ENCODE data around the gene ALAD. TPM values are rescaled to one million over a fixed set of nuclear protein-coding genes. Genes with fewer than 3 reads are reported as not detected.

ALAD gene
- total RNA-seq, 1 donor from 2014 or later: 75.6 TPM

- H3K36me3 ChIP-seq: peaks cover 76% of the 10 kb centered on the region
- no peak for DNase-seq
- intact Hi-C loops (cut with micrococcal nuclease): no loop called here
- TF ChIP-seq CTCF (IDR thresholded peaks at IDR 0.05; ENCODE audit: borderline replicate concordance): no peak
- no peaks in the 10 kb centered on the region for H3K27me3 ChIP-seq (ENCODE audit: low read depth)
- H3K27ac ChIP-seq (replicated peaks): no peak overlapping the region
- no peak overlapping the region for H3K4me3 ChIP-seq
- H3K4me1 ChIP-seq: no peaks in the 10 kb centered on the region
- no peaks in the 10 kb centered on the region for H3K9me3 ChIP-seq (replicated peaks)
Measured at GRCh38 chr9:113390192-113390960, 10.7 kb downstream of the ALAD start.

- DNase-seq: no peak
- no peaks in the 10 kb centered on the region for H3K9me3 ChIP-seq (replicated peaks)
- no peaks in the 10 kb centered on the region for H3K27me3 ChIP-seq (ENCODE audit: low read depth)
- no peak for TF ChIP-seq CTCF (IDR thresholded peaks at IDR 0.05; ENCODE audit: borderline replicate concordance)
- intact Hi-C loops (cut with micrococcal nuclease): no loop called here
- H3K36me3 ChIP-seq: peaks cover 71% of the 10 kb centered on the region
- H3K4me3 ChIP-seq: no peak overlapping the region
- no peak overlapping the region for H3K27ac ChIP-seq (replicated peaks)
- H3K4me1 ChIP-seq: no peaks in the 10 kb centered on the region
Measured at GRCh38 chr9:113389451-113389850, 11.6 kb downstream of the ALAD start.

GRCh38 chr9:113388833-113389232 is 12.3 kb downstream of the ALAD start:
- H3K36me3 ChIP-seq: peaks cover 71% of the 10 kb centered on the region
- no peaks in the 10 kb centered on the region for H3K27me3 ChIP-seq (ENCODE audit: low read depth)
- intact Hi-C loops (cut with micrococcal nuclease): no loop called here
- H3K9me3 ChIP-seq (replicated peaks): no peaks in the 10 kb centered on the region
- no peak overlapping the region for H3K4me3 ChIP-seq
- DNase-seq: no peak
- H3K27ac ChIP-seq (replicated peaks): no peak overlapping the region
- TF ChIP-seq CTCF (IDR thresholded peaks at IDR 0.05; ENCODE audit: borderline replicate concordance): no peak
- H3K4me1 ChIP-seq: no peaks in the 10 kb centered on the region

GRCh38 chr9:113387560-113388230 is 13.4 kb downstream of the ALAD start:
- H3K4me1 ChIP-seq: no peaks in the 10 kb centered on the region
- no peaks in the 10 kb centered on the region for H3K27me3 ChIP-seq (ENCODE audit: low read depth)
- H3K9me3 ChIP-seq (replicated peaks): no peaks in the 10 kb centered on the region
- H3K27ac ChIP-seq (replicated peaks): no peak overlapping the region
- intact Hi-C loops (cut with micrococcal nuclease): no loop called here
- H3K4me3 ChIP-seq: no peak overlapping the region
- no peak for DNase-seq
- TF ChIP-seq CTCF (IDR thresholded peaks at IDR 0.05; ENCODE audit: borderline replicate concordance): no peak
- peaks cover 59% of the 10 kb centered on the region for H3K36me3 ChIP-seq

- Histone ChIP-seq H3K9me3 (replicated peaks) (no peaks in the 10 kb centered on the region), H3K4me1 (no peaks in the 10 kb centered on the region), H3K4me3 (no peak overlapping the region), H3K27me3 (ENCODE audit: low read depth) (no peaks in the 10 kb centered on the region), H3K27ac (replicated peaks) (no peak overlapping the region), H3K36me3 (peaks cover 51% of the 10 kb centered on the region)
- no peak for DNase-seq
- intact Hi-C loops (cut with micrococcal nuclease): no loop called here
- no peak for TF ChIP-seq CTCF (IDR thresholded peaks at IDR 0.05; ENCODE audit: borderline replicate concordance)
Measured at GRCh38 chr9:113386571-113387393, 14.3 kb downstream of the ALAD start.

Measured in left ventricle myocardium inferior (tissue), 1 donor.